ENCODE results near the gene PAXIP1.

DNA sequence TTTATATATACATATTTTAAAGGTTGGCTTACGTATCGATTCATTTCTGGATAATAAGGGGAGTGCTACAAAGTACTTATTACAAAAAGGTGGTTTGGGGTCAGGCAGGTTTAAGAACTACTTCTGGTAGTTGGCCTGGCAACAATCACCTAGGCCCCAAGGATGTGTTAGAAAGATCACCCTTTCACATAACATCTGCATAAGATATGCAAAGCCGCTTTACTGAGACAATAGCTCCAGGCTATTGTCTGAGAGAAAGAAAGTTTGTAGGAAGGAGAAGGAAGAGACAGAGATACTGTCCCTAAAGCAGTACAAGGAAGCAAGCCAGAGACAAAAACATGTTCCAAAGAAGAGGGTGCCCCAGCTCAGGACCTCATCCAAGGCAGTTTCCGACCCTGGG lies 6.2 kb downstream of the PAXIP1 start:
- TF ChIP-seq, protein P1, sequence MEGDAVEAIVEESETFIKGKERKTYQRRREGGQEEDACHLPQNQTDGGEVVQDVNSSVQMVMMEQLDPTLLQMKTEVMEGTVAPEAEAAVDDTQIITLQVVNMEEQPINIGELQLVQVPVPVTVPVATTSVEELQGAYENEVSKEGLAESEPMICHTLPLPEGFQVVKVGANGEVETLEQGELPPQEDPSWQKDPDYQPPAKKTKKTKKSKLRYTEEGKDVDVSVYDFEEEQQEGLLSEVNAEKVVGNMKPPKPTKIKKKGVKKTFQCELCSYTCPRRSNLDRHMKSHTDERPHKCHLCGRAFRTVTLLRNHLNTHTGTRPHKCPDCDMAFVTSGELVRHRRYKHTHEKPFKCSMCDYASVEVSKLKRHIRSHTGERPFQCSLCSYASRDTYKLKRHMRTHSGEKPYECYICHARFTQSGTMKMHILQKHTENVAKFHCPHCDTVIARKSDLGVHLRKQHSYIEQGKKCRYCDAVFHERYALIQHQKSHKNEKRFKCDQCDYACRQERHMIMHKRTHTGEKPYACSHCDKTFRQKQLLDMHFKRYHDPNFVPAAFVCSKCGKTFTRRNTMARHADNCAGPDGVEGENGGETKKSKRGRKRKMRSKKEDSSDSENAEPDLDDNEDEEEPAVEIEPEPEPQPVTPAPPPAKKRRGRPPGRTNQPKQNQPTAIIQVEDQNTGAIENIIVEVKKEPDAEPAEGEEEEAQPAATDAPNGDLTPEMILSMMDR (IDR thresholded peaks at IDR 0.05) = no peak
- no peak for TF ChIP-seq POLR2A (IDR thresholded peaks at IDR 0.05)
